GM10847 (cell line): ENCODE measurements around the gene SPACA9.

Experiments used
- POLR2A ChIP-seq: IDR thresholded peaks from 2 replicates; pipeline ENCODE4 v1.6.1; 2011; ENCODE audit not compliant: insufficient read length; ENCODE audit errors: extremely low read depth

SPACA9 gene

GRCh38 chr9:132878695-132879456 is at the start of gene SPACA9:
Gene SPACA9, plus strand, starts transcription at chr9:132878898. Its CDS starts 5,050 bp downstream, at chr9:132883948.
- TF ChIP-seq POLR2A: no peak

GRCh38 chr9:132832171-132832881 is 46.4 kb upstream of the SPACA9 start:
- no peak for TF ChIP-seq POLR2A

- no peak for TF ChIP-seq POLR2A
Measured at GRCh38 chr9:132833550-132834121, 45.1 kb upstream of the SPACA9 start.

- TF ChIP-seq POLR2A: no peak
Measured at GRCh38 chr9:132834343-132834742, 44.4 kb upstream of the SPACA9 start.

GRCh38 chr9:132837501-132838286 is 41.0 kb upstream of the SPACA9 start:
- TF ChIP-seq POLR2A: no peak

- no peak for TF ChIP-seq POLR2A
Measured at GRCh38 chr9:132838291-132838690, 40.4 kb upstream of the SPACA9 start.

GRCh38 chr9:132840980-132841379 is 37.7 kb upstream of the SPACA9 start:
- TF ChIP-seq POLR2A: no peak

- no peak for TF ChIP-seq POLR2A
Measured at GRCh38 chr9:132842124-132843044, 36.3 kb upstream of the SPACA9 start.

GRCh38 chr9:132846109-132846917 is 32.4 kb upstream of the SPACA9 start:
- no peak for TF ChIP-seq POLR2A

GRCh38 chr9:132846918-132847515 is 31.7 kb upstream of the SPACA9 start:
- TF ChIP-seq POLR2A: no peak

- no peak for TF ChIP-seq POLR2A
Measured at GRCh38 chr9:132849185-132849706, 29.5 kb upstream of the SPACA9 start.

GRCh38 chr9:132853482-132853881 is 25.2 kb upstream of the SPACA9 start:
- no peak for TF ChIP-seq POLR2A

GRCh38 chr9:132854832-132855231 is 23.9 kb upstream of the SPACA9 start:
- no peak for TF ChIP-seq POLR2A
